OCI-LY1 (cell line): ENCODE measurements around the gene RAF1.

Source experiments
- EZH2 ChIP-seq: fragments of 200-600 bp; sonication (generic), shearing (Covaris generic); IDR thresholded peaks from 2 replicates; pipeline ENCODE4 v1.8.0; 2017; ENCODE audit warnings: borderline replicate concordance, mixed run types, mild to moderate bottlenecking, antibody characterized with exemption, low read length, moderate library complexity, mixed read lengths
- TF ChIP-seq, protein P1 (sequence below): fragments of 200-600 bp; sonication (generic), shearing (Covaris generic); IDR thresholded peaks from 2 replicates; pipeline ENCODE4 v1.5.1; 2017; ENCODE audit warnings: mild to moderate bottlenecking, antibody characterized with exemption, low read length, moderate library complexity, mixed read lengths

- TF ChIP-seq, protein P1, sequence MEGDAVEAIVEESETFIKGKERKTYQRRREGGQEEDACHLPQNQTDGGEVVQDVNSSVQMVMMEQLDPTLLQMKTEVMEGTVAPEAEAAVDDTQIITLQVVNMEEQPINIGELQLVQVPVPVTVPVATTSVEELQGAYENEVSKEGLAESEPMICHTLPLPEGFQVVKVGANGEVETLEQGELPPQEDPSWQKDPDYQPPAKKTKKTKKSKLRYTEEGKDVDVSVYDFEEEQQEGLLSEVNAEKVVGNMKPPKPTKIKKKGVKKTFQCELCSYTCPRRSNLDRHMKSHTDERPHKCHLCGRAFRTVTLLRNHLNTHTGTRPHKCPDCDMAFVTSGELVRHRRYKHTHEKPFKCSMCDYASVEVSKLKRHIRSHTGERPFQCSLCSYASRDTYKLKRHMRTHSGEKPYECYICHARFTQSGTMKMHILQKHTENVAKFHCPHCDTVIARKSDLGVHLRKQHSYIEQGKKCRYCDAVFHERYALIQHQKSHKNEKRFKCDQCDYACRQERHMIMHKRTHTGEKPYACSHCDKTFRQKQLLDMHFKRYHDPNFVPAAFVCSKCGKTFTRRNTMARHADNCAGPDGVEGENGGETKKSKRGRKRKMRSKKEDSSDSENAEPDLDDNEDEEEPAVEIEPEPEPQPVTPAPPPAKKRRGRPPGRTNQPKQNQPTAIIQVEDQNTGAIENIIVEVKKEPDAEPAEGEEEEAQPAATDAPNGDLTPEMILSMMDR, result no peak
- TF ChIP-seq EZH2, result no peak
These were observed 25.8 kb downstream of the RAF1 start for GRCh38 chr3:12638105-12638504.
